ENCODE data around the gene DECR2.
"Not testable (repeated sequence)": the region's sequence is repeated elsewhere in the genome, so short reads cannot be mapped to it uniquely, and the experiment has no call there.

DECR2 gene

DNA sequence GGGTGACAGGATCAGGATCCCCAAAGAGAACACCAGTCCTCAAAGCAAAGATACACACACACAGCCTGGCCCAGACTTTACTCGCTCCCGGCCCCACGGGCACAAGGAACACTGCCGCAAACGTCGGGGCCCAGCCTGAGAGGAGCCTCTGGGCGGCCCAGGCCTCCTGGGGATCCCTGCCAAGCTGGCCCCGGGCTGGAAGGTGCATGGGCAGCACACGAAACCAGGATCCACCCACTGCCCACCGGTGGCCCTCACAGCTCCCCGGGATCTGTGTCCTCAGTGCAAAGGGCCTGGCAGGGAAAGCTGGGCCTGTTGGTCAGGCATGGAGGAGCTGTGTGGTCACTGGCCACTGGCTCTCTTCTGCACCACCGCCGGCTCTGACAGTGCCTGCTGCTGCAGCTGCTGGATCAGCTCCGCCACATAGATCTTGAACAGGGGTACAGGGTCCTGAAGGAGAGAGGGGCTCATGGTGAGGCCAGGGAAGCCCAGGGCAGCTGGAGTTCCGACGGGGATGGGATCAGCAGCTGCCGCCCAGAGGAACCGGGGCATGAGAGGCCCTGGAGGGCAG lies 34.3 kb upstream of the DECR2 start:
- DNase-seq: no peak

DNA sequence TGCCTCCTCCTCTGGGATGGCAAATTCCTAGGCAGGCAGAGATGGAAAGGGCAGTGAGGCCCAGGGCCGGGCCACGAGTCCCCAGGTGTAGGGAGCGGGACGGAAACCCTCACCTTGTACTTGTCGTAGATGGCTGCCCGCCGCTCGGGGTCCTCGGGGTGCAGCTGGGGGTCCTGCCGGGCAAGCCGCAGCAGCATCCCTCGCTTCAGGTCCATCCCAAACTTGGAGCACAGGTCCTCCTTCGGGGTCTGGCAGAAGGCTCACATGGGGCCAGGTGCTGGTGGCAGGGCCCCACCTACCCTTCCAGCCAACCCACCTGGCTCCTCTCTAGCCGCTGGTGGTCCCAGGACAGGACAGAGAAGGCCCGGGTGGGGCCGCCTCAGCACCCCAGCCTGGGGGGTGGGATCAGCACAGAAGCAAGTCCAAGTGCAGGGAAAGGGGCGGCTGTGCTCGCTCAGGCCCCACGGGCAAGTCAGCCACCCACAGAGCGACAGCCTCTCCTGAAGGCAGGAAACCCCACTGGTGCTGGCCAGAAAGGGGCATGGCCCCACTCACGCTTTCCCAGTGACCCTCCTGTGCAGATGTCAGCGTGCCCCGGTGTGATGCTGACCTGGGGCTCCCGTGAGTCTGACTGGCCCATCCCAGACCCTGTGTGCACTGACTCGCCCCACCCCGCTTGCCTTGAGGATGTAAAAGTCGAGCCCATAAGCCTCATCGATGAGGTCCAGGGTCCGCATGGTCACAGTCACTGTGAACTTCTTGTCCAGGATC lies 33.1 kb upstream of the DECR2 start:
- no peak for DNase-seq

DNA sequence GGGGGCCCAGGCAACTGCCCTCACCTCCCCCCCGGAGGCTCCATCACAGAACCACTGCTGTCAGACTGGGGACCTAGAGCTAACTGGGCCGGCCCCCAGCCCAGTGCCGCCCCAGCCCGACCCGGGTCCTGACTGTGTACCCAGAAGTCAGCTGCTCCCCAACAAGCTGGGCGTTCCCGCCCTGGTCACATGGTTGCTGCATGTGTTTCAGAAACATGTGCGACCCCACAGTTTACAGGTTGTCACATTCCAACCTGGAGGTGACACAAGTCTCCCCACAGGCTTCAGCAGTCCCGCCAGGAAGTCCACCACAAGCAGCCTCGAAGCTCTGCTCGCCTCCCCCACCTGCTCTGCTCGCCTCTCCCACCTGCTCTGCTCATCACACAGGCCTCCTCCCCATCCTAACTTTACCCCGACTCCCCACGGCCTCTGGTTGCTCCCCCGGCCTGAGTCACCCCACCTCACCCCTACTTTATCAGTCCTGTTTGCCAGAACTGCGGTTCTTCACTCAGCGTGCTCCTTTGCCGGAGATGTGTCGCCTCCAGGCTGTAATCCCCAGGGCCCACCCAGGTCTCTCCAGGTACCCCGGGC lies 32.3 kb upstream of the DECR2 start:
- DNase-seq: no peak

DNA sequence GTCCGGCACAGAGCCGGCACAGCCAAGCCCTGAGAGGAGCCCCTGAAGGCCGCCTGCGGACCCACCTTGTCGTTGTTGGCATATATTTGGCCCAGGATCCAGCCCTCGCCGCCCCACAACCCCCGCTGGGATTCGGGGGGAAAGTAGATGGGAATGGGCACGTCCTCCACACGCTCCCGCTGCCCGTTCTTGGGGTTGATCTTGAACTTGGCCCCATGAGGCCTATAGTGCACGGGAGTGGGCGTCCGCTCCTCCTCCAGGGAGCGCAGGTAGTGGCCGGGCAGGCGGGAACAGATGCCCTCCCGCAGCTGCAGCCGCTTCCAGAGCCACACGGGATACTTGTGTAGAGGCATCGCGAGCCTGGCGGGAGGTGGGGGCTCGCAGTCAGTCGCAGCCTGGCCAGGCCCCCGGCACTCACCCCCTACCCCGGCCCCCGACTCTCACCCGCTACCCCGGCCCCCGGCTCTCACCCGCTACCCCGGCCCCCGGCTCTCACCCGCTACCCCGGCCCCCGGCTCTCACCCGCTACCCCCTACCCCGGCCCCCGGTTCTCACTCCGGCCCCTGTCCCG lies 31.7 kb upstream of the DECR2 start:
- DNase-seq: no peak

DNA sequence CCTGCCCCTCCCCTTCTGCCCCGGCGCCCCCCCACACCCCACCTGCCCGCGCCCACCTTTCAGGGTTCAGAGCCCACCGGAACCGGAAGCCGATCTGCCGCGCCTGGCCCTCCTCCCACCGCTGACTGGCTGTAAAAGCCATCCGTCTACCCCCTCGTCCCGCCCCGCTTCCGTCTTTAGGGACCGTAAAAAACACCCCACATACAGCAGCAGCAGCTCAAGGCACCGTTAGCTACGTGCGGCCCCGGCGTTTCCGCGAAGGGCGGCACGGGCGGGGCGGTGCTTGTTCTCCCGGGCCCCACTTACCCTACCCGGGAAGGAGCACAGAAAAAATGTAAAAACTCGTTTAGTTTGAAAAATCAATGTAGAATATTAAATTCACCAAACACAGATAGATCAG lies 31.2 kb upstream of the DECR2 start, which contains the start of gene MRPL28:
Gene MRPL28 (minus strand): TSS at position 96 of the 400 bp plus-strand sequence. CDS start 320 bp downstream, outside the sequence.
- peak; percentile 93 for DNase-seq

DNA sequence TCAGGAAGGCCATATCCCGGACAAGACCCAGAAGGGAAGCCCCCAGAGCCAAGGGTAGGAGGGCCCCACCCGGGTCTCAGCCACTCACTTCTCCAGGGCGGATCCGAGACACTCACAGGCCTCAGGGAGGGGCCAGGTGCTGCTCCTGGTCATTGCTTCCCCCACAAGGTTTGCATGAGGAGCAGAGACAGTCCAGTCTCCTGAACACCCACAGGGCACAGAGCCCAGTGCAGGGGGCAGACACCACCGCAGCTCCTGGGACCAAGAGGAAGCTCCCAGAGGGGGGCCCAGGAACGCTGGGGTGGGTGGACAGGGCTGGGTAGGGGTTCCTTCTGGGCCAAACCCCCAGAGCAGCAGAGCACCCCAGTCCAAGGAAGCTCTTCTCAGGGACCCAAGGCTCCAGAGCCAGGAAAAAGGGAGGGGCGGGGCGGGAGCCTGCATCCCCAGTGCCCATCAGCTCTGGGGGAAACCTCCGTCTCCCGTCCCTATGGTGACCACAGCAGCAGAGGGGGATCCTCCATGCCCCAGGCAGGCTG lies 30.6 kb upstream of the DECR2 start:
- no peak for DNase-seq

DNA sequence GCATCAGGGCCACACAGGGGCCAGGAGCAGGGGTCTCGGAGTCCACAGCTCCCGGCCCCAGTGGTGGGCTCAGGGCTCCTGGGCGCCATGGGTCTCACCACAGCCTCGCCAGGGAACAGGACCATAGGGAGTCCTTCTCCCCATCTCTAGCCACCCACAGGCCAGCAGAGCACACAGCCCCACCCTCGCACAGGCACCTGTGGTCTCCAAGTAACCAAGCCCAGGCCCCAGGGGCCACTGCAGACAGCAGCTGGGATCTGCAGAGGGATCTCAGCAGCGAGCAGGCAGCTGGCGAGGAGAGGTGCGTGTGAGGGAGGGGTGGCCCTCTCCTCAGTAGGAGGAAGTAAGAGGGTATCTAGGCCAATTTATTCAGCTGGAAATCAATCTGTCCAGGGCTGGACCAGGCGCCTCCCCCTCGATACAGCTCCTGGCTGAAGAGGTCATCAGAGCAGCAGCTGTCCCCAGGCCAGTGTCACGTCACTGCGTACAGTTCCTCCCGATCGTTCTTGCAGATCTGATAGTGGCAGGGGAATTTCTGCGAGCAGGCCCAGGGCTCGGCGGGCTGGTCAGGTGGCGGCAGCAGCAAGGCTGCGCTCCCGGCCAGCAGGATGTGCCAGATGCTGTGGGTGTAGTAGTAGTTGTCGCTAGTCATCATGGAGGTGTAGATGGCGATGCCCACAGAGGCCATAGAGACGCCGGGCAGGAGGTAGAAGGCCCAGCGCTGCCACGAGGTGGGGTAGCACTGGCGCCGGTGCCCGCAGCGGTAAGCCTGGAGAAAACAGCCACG lies 30.0 kb upstream of the DECR2 start:
- DNase-seq: no peak

DNA sequence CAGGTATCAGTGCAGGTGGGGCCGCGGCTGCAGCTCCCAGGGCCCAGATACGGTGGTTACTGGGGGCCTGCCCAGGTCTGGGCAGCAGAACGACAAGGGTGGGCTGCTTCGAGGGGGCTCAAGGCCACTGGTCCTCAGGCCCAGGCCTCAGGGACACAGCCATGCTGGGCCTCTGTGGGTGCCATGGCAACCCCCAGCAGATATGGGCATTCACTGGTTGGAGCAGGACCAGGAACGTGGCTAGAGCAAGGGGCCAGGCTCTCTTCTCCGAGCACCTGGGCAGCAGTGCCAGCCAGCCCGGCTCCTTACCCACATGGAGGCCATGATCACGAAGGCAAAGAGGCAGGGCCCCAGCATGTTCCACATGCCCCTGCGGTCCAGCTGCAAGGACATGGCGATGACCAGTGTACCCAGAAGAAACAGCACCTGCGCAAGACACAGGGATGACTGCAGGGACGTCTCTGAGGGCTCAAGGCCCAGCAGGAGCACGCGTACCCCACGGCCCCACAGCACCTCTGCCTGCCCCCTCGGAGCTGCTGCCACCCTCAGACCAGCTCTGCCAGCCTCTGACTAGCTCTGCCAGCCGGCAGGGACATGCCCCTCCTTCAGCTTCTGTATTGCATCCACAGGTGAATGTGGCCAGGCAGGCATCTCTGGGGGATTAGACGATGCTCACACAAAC lies 29.2 kb upstream of the DECR2 start:
- DNase-seq: no peak

DNA sequence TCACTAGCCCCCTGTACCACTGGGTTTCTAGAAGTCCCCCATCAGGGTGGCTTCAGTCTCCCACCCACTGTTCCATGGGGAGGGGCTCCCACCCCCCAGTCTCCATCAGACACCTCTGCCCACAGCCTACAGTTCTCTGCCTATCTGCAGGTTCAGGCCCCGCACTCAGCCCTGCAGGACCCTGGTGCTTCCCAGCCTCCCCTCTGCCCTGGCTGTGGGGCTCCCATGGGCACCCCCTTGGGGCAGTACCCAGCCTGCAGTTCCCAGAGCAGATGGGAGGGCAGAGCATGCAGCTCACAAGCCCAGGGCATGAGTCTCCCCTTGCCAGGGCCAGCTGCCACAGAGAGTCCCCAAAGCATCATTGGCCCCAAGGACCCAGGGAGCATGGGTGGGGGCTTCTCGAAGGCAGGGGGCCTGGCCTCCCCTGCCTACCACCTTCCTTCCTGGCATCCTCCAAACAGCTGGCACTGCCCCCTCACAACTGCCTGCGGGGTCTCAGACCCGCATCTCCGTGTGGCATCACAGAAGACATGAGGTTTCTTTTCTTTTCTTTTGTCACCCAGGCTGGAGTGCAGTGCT lies 28.6 kb upstream of the DECR2 start:
- no peak for DNase-seq

DNA sequence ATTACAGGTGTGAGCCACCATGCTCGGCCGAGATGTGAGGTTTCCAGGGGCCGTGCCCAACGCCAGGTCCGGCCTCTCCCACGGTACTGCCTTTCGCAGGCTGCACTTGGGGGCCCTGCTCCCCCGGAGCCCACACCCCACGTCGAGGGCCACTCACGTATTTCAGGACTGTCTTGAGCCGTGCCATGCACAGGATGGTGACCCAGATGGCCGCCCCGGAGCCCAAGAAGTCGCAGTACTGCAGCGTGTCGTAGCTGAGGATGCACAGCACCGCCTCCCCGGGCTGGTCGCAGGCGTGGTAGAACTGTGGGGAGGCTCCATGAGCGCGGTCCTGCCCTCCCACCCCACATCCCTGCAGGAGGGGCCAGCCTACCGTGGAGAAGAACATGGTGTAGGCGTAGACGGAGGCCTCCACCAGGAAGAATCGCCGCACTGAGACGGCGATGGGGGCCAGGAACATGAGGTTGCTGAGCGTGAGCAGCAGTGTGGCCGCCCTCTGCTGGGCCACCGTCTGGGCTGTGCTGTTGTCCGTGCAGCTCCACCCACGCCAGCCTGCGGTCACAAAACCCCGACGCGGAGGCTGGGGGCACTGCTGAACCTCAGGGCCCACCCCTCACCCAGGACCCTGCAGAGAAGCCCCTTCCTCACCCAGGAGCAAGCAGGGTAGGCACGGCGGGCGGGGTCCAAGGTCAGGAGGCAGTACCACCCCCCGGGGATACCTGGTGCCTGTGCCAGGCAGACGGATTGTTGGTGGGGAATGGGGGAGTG lies 27.7 kb upstream of the DECR2 start:
- no peak for DNase-seq

DNA sequence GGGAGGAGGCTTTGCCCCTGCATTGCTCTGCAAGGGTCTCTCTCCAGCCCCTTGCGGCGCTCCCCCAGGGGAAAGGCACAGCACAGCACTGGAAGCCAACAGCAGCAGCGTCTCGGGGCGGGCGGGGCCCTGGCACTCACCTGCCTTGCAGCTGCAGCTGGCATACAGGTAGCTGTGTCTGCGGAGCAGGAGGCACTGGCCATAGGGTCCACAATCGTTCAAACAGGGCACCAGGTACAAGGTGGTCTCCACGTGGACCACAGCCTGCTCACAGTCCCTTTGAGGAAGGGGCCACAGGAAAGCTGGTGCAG lies 27.1 kb upstream of the DECR2 start:
- DNase-seq: no peak

DNA sequence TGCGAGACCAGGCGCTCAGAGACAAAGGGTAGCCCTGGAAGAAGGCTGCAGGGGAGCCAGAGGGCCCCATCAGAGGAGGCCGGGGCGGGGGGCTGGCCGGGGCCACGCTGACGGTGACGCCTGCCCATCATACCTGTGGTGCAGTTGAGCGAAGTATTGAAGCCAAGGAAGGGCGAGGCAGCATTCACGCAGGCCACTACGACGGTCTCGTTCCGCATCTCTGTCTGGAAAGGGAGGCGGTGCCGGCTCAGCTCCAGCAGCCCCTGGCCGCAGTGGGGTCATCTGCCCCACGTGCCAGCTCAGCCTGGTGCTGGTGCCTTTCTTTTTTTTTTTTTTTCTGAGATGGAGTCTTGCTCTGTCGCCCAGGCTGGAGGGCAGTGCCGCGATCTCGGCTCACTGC lies 26.5 kb upstream of the DECR2 start:
- DNase-seq: no peak

DNA sequence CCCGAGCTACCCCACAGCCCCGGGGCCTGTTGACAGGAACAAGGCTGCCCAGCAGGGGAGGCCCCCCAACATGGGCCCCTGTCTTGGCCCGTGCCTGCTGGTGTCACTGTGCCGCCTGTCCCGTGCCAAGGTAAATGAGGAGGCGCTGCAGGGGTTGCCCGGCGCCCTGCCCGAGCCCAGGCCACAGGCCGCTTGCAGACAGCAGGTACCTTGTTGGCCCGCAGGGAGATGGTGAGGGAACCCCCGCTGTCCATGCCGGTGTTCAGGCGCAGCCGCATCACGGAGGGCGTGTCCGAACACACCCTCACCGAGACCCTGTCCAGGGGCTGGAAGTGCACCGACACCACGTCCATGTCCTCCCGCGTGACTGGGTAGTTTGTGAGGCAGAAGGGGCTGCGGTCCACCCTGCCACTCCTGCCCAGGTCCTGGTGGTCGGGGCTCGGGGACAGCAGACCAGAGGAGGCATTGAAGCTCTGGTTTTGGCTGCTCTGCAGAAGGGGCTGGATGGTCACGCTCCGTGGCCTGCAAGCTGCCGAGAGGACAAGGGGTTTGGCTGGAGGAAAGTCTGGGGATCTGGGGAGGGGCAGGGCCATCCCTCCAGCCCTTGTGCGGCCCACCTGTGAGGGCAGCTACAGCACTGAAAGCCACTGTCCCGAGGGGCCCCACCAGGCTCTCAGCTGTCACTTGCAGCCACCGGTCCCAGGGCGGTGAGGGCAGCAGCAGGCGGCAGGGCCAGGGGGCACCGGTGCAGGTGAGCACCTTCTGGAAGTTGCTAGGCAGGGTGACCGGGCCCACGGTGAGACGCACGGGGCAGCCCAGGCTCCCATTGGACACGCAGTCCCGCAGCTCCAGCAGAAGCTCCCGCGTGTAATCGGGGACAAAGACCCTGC lies 25.5 kb upstream of the DECR2 start:
- no peak for DNase-seq

DNA sequence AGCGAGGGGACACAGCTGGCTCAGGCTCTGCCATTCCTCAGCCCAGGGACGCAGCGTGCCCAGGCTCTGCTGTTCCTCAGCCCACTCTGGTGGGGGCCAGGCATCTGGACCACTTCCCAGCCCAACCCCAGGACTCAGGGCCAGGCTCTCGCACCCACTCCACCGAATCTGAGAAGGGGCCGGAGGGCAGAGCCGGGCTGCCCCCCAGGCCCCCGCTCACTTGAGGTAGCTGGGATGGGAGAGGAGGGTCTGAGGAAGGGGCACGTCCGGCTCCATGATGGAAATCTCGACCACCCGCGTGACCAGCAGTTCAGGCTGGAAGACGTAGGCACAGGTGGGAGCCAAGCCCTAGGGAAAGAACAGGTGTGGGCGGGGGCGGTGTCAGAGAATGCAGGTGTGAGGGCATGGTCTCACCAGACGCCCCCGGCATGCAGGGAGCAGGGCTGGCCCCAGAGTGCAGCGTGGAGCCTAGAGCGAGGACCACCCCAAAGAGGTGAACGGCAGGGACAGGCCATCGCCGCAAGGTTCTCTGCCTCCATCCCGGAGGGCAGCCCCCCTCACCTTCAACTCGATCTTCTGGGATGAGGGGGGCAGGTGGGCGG lies 24.8 kb upstream of the DECR2 start:
- no peak for DNase-seq

DNA sequence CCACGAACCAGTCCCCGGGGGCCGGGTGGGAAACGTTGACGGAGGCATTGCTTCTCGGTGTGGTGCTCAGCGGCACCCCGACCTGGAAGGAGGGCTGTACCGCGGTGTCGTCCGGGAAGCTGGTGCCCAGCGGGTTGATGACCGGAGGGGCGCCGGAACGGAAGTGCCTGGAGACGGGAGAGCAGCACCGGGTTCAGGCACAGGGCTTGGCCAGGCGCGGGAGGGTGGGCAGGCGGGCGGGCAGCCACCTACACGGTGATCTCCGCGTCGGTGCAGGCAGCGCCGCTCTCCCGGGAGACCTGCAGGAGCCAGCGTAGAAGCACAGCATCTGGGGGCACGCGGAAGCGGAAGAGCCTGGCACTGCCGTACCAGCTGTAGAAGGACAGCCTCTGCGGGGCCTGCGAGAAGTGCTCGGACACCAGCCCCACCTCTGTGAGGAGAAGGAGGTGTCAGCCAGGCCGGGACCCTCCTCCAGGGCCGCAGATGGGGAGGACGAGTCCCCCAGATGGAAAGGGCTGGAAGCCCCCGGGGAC lies 24.2 kb upstream of the DECR2 start:
- DNase-seq: no peak

DNA sequence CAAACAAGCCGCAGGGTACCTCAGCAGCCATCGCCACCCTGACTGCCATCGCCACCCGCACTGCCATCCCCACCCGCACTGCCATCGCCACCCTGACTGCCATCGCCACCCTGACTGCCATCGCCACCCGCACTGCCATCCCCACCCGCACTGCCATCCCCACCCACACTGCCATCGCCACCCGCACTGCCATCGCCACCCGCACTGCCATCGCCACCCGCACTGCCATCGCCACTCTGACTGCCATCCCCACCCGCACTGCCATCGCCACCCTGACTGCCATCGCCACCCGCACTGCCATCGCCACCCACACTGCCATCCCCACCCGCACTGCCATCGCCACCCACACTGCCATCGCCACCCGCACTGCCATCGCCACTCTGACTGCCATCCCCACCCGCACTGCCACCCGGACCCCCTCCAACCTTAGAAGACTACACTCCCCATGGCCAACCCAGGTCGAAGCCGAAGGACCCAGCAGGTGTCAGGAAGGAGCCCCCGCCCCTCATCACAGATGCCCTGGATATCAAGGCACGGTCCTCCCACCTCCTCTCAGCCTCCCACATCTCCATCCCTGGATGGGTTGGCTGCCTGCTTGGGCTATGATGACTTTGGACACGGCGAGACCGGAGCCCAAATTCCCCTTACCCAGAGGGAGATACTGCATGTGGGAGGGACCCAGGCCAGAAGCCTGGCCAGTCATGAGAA lies 23.4 kb upstream of the DECR2 start:
- DNase-seq: not testable (repeated sequence)

DNA sequence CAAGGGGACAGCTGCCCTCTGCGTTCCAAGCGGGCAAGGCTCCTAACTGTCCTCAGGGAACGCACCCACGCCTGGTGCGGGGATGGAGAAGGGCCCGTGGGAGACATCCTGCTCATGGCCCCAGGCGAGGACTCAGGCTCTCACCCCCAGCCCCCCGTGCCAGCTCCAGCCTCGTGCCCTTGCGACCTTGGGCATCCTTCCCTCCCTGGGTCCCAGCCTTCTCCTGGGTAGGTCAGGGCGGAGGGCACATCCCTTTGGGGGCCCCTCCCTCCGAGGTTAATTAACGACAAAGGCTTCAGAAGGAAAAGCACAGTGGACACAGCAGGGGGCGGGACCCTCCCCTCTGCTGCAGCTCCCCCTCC lies 22.9 kb upstream of the DECR2 start:
- no peak for DNase-seq

DNA sequence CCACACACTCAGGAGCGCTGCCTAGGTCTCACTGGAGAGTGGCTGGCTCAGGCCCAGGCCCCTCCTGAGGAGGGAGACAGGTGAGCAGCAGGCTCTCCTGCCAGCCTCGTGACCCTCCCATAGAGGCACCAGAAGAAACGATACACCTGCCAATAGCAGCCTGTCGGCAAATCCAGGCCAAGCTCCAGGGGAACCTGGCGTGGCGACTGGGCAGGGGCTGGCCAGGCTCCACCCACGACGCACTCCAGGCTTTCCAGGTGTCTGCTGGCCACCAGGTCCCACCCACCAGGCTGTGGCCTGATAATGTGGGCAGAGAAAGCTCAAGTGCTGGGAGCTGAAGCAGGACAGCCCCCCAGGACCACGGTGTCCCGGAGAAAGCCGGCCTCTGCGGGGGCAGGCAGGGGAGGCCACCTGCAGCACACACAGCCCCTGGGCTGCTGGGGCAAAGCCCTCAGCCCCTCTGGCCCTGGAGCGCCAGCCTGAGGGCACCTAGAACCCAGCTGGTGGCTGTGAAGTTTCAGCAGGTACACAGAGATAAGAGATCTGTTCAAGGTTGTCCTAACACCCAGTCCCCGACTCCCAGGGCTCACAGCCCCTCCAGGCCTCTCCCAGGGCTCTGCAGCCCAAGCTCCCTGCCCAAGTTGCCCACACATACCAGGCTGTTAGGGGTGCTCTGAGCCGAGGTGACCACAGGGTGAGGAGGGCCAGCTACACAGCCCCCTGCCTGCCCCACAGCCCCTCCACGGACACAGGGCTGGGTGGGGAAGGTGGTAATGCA lies 22.3 kb upstream of the DECR2 start:
- DNase-seq: no peak

All from activated CD4-positive, alpha-beta T cell treated with anti-CD3 and anti-CD28 coated beads, Interleukin-2, amount 50 U/mL, for 4 hours (primary cell).